ENCODE data around the gene CARS2. TPM values are rescaled to one million over a fixed set of nuclear protein-coding genes. Genes with fewer than 3 reads are reported as not detected.
"Not testable (repeated sequence)": the region's sequence is repeated elsewhere in the genome, so short reads cannot be mapped to it uniquely, and the experiment has no call there.

Gene CARS2
- total and polyA plus RNA-seq, 2 experiments from 2014 or later: 75.7 to 96.7 TPM

GRCh38 chr13:110737555-110737954 is 31.6 kb upstream of the CARS2 start:
- Histone ChIP-seq H3K4me3 (no peak overlapping the region), H3K36me3 (ENCODE audit: low read depth) (no peaks in the 10 kb centered on the region), H3F3A (ENCODE audit: insufficient read depth) (no peaks in the 10 kb centered on the region), H3K27me3 (replicated peaks; ENCODE audit: insufficient read depth) (no peaks in the 10 kb centered on the region), H3K4me1 (ENCODE audit: insufficient read depth) (no peaks in the 10 kb centered on the region), H3K79me2 (ENCODE audit: insufficient read depth) (no peaks in the 10 kb centered on the region), H3K9ac (no peak overlapping the region), H3K27ac (no peak overlapping the region), H4K20me1 (ENCODE audit: insufficient read depth) (no peaks in the 10 kb centered on the region), H3K4me2 (ENCODE audit: unreplicated experiment) (no peak overlapping the region), H3K9me2 (ENCODE audit: insufficient read depth) (no peaks in the 10 kb centered on the region), H2AFZ (no peak overlapping the region), H3K9me3 (ENCODE audit: low read depth) (no peaks in the 10 kb centered on the region)
- TF ChIP-seq EZH2phosphoT487 (IDR thresholded peaks at IDR 0.05; ENCODE audit: insufficient read depth, low read depth): no peak
- no peak for TF ChIP-seq EZH2 (IDR thresholded peaks at IDR 0.05; ENCODE audit: insufficient read depth, poor library complexity, severe bottlenecking)
- no peak for DNase-seq
- in situ Hi-C loops (cut with MboI): no loop called here

- no peak overlapping the region for H2AFZ ChIP-seq
- no peaks in the 10 kb centered on the region for H3F3A ChIP-seq (ENCODE audit: insufficient read depth)
- no peaks in the 10 kb centered on the region for H3K36me3 ChIP-seq (ENCODE audit: low read depth)
- H4K20me1 ChIP-seq (ENCODE audit: insufficient read depth): no peaks in the 10 kb centered on the region
- DNase-seq: no peak
- H3K27ac ChIP-seq: no peak overlapping the region
- TF ChIP-seq EZH2phosphoT487 (IDR thresholded peaks at IDR 0.05; ENCODE audit: insufficient read depth, low read depth): no peak
- TF ChIP-seq EZH2 (IDR thresholded peaks at IDR 0.05; ENCODE audit: insufficient read depth, poor library complexity, severe bottlenecking): no peak
- H3K9me2 ChIP-seq (ENCODE audit: insufficient read depth): no peaks in the 10 kb centered on the region
- no peaks in the 10 kb centered on the region for H3K79me2 ChIP-seq (ENCODE audit: insufficient read depth)
- H3K4me1 ChIP-seq (ENCODE audit: insufficient read depth): no peaks in the 10 kb centered on the region
- no peak overlapping the region for H3K4me3 ChIP-seq
- no peak overlapping the region for H3K4me2 ChIP-seq (ENCODE audit: unreplicated experiment)
- no peak overlapping the region for H3K9ac ChIP-seq
- H3K9me3 ChIP-seq (ENCODE audit: low read depth): no peaks in the 10 kb centered on the region
- in situ Hi-C loops (cut with MboI): no loop called here
- WGBS, 2 experiments (ENCODE audit: low coverage in 1 of 2, low lambda C conversion rate in 2 of 2, missing lambda C conversion rate in 2 of 2): 87 to 91% methylated on average over 5 of the region's 5 CpGs
- no peaks in the 10 kb centered on the region for H3K27me3 ChIP-seq (replicated peaks; ENCODE audit: insufficient read depth)
Observed at GRCh38 chr13:110734561-110734960, 28.6 kb upstream of the CARS2 start.

GRCh38 chr13:110731072-110731471 is 25.2 kb upstream of the CARS2 start:
- Histone ChIP-seq H3F3A (ENCODE audit: insufficient read depth) (no peaks in the 10 kb centered on the region), H3K27me3 (replicated peaks; ENCODE audit: insufficient read depth) (no peaks in the 10 kb centered on the region), H3K9me2 (ENCODE audit: insufficient read depth) (no peaks in the 10 kb centered on the region), H3K79me2 (ENCODE audit: insufficient read depth) (no peaks in the 10 kb centered on the region), H2AFZ (no peak overlapping the region), H4K20me1 (ENCODE audit: insufficient read depth) (no peaks in the 10 kb centered on the region), H3K9me3 (ENCODE audit: low read depth) (no peaks in the 10 kb centered on the region), H3K4me2 (ENCODE audit: unreplicated experiment) (no peak overlapping the region), H3K9ac (no peak overlapping the region), H3K4me1 (ENCODE audit: insufficient read depth) (no peaks in the 10 kb centered on the region), H3K36me3 (ENCODE audit: low read depth) (no peaks in the 10 kb centered on the region), H3K4me3 (no peak overlapping the region), H3K27ac (no peak overlapping the region)
- 93 to 96% methylated on average over 3 of the region's 3 CpGs for WGBS, 2 experiments (ENCODE audit: low coverage in 1 of 2, low lambda C conversion rate in 2 of 2, missing lambda C conversion rate in 2 of 2)
- in situ Hi-C loops (cut with MboI): no loop called here
- no peak for DNase-seq
- TF ChIP-seq EZH2 (IDR thresholded peaks at IDR 0.05; ENCODE audit: insufficient read depth, poor library complexity, severe bottlenecking) (no peak), EZH2phosphoT487 (IDR thresholded peaks at IDR 0.05; ENCODE audit: insufficient read depth, low read depth) (no peak)

- no peak overlapping the region for H3K4me3 ChIP-seq
- DNase-seq: no peak
- no peak overlapping the region for H3K9ac ChIP-seq
- WGBS, 2 experiments (ENCODE audit: low coverage in 1 of 2, low lambda C conversion rate in 2 of 2, missing lambda C conversion rate in 2 of 2): 89 to 92% methylated on average over 9 of the region's 9 CpGs
- H3F3A ChIP-seq (ENCODE audit: insufficient read depth): 0 out of 2 replicates have a peak, but pooled peaks cover 5% of the 10 kb centered on the region
- no peaks in the 10 kb centered on the region for H3K27me3 ChIP-seq (replicated peaks; ENCODE audit: insufficient read depth)
- in situ Hi-C loops (cut with MboI): no loop called here
- H2AFZ ChIP-seq: no peak overlapping the region
- no peak overlapping the region for H3K27ac ChIP-seq
- H3K4me1 ChIP-seq (ENCODE audit: insufficient read depth): no peaks in the 10 kb centered on the region; the same call in 1 of the 2 replicates
- TF ChIP-seq EZH2phosphoT487 (IDR thresholded peaks at IDR 0.05; ENCODE audit: insufficient read depth, low read depth) (no peak), EZH2 (IDR thresholded peaks at IDR 0.05; ENCODE audit: insufficient read depth, poor library complexity, severe bottlenecking) (no peak)
- no peaks in the 10 kb centered on the region for H3K9me3 ChIP-seq (ENCODE audit: low read depth)
- peaks cover 26% of the 10 kb centered on the region for H3K79me2 ChIP-seq (ENCODE audit: insufficient read depth)
- no peaks in the 10 kb centered on the region for H4K20me1 ChIP-seq (ENCODE audit: insufficient read depth)
- no peaks in the 10 kb centered on the region for H3K9me2 ChIP-seq (ENCODE audit: insufficient read depth)
- H3K36me3 ChIP-seq (ENCODE audit: low read depth): no peaks in the 10 kb centered on the region
- no peak overlapping the region for H3K4me2 ChIP-seq (ENCODE audit: unreplicated experiment)
Observed at GRCh38 chr13:110726726-110727125, 20.8 kb upstream of the CARS2 start.

GRCh38 chr13:110726153-110726552 is 20.2 kb upstream of the CARS2 start:
- not testable (repeated sequence) for H3K27me3 ChIP-seq (replicated peaks; ENCODE audit: insufficient read depth); H4K20me1 ChIP-seq (ENCODE audit: insufficient read depth)

More at GRCh38 chr13:110726153-110726552, 20.2 kb upstream of the CARS2 start:
- H3K79me2 ChIP-seq (ENCODE audit: insufficient read depth): peaks cover 30% of the 10 kb centered on the region
- H3K36me3 ChIP-seq (ENCODE audit: low read depth); H3F3A ChIP-seq (ENCODE audit: insufficient read depth); H2AFZ ChIP-seq; H3K4me1 ChIP-seq (ENCODE audit: insufficient read depth); DNase-seq; H3K27ac ChIP-seq; H3K9me3 ChIP-seq (ENCODE audit: low read depth); H3K9me2 ChIP-seq (ENCODE audit: insufficient read depth); H3K9ac ChIP-seq; H3K4me3 ChIP-seq; H3K4me2 ChIP-seq (ENCODE audit: unreplicated experiment); in situ Hi-C loops (cut with MboI): not testable (repeated sequence)
- WGBS, 2 experiments (ENCODE audit: low coverage in 1 of 2, low lambda C conversion rate in 2 of 2, missing lambda C conversion rate in 2 of 2): 93 to 99% methylated on average over 6 of the region's 6 CpGs
